AG04449 (cell line): ENCODE results near the gene DNAJB7.

Experiments used
- CTCF ChIA-PET: fragments of 350-600 bp; formaldehyde crosslinking; extraction: SDS; loops from one replicate; lab custom pipeline; 2021; ENCODE audit warnings: antibody characterized with exemption; lab: Yijun Ruan, JAX
- POLR2A ChIA-PET: fragments of 400-600, 350-600 bp; formaldehyde crosslinking; extraction: SDS; loops from one replicate; lab custom pipeline; 2020; ENCODE audit warnings: antibody characterized with exemption, inconsistent platforms; lab: Yijun Ruan, JAX
- DNase-seq: peaks from one replicate; pipeline ENCODE4 v3.0.0-alpha.2; 2010; ENCODE audit warnings: low read depth, low spot score
- H3K4me3 ChIP-seq: 2 replicates; pipeline ENCODE4 v1.5.1; 2011; ENCODE audit warnings: low read depth, mild to moderate bottlenecking, control low read depth, low read length
- CTCF ChIP-seq: IDR thresholded peaks from one replicate; pipeline ENCODE4 v1.5.1; 2011; ENCODE audit warnings: mild to moderate bottlenecking, moderate library complexity, low read length, control low read depth, inconsistent platforms; ENCODE audit not compliant: insufficient read depth; ENCODE audit errors: missing control alignments

The DNAJB7 gene

GRCh38 chr22:40862013-40862412 is at the start of gene DNAJB7:
Gene DNAJB7 (minus strand): TSS chr22:40862113. CDS start chr22:40861994, 119 bp downstream.
- ChIA-PET CTCF (interaction anchor here (1.0 to 1.2 kb wide), 2 partner anchors 18 to 37 kb away, joined by 3 to 5 read pairs; no protein-coding TSS in a partner anchor), POLR2A (interaction anchor here (0.6 kb wide), 1 partner anchor 369 kb away, joined by 3 read pairs; no protein-coding TSS in a partner anchor)
- no peak within 1 kb of the TSS for H3K4me3 ChIP-seq
- TF ChIP-seq CTCF = no peak
- no peak for DNase-seq

- ChIA-PET POLR2A (no interaction called here), CTCF (interaction anchor here (3.5 to 8.7 kb wide), 2 partner anchors 9 to 14 kb away, joined by 29 to 85 read pairs; no protein-coding TSS in a partner anchor)
- DNase-seq = no peak
- no peak for TF ChIP-seq CTCF
- H3K4me3 ChIP-seq = no peak overlapping the region
Measured at GRCh38 chr22:40908895-40909294, 47.0 kb upstream of the DNAJB7 start.

- DNase-seq = no peak
- TF ChIP-seq CTCF = no peak
- ChIA-PET CTCF (interaction anchor here (0.8 to 2.7 kb wide), 2 partner anchors 10 to 19 kb away, joined by 3 to 13 read pairs; no protein-coding TSS in a partner anchor), POLR2A (no interaction called here)
- H3K4me3 ChIP-seq = no peak overlapping the region
Measured at GRCh38 chr22:40904101-40904500, 42.2 kb upstream of the DNAJB7 start.

- ChIA-PET CTCF (interaction anchor here (0.8 to 4.0 kb wide), 46 partner anchors 9 to 551 kb away, joined by 3 to 40 read pairs (median 5); partner anchors contain the start of genes ST13 and XPNPEP3), POLR2A (no interaction called here)
- no peak overlapping the region for H3K4me3 ChIP-seq
- no peak for DNase-seq
- TF ChIP-seq CTCF = peak; percentile 40
Measured at GRCh38 chr22:40898850-40899357, 37.0 kb upstream of the DNAJB7 start.

- DNase-seq = no peak
- TF ChIP-seq CTCF = no peak
- H3K4me3 ChIP-seq = no peak overlapping the region
- ChIA-PET POLR2A (no interaction called here), CTCF (interaction anchor here (0.7 to 1.5 kb wide), 4 partner anchors 16 to 458 kb away, joined by 3 to 5 read pairs (median 4); no protein-coding TSS in a partner anchor)
Measured at GRCh38 chr22:40894417-40894816, 32.5 kb upstream of the DNAJB7 start.

- no peak for TF ChIP-seq CTCF
- ChIA-PET CTCF (interaction anchor here (2.1 to 2.9 kb wide), 2 partner anchors 9 kb away, joined by 6 to 14 read pairs; no protein-coding TSS in a partner anchor), POLR2A (no interaction called here)
- no peak for DNase-seq
- H3K4me3 ChIP-seq = no peak overlapping the region
Measured at GRCh38 chr22:40890881-40891280, 29.0 kb upstream of the DNAJB7 start.
